Caco-2 (cell line): ENCODE data around the gene LPAR3. TPM values are rescaled to one million over a fixed set of nuclear protein-coding genes. Genes with fewer than 3 reads are reported as not detected.
"Not testable (repeated sequence)": the region's sequence is repeated elsewhere in the genome, so short reads cannot be mapped to it uniquely, and the experiment has no call there.

Experiments used
- BruUV-seq: library from RNA; stranded (reverse); fragments of 400-500 nt; replicated peaks from 2 replicates; lab custom pipeline; 2021; lab: Mats Ljungman, UMichigan
- CTCF ChIA-PET: fragments of 300-600 bp; sonication (Branson Sonifier 250); formaldehyde crosslinking; loops from one replicate; lab custom pipeline; 2022; ENCODE audit warnings: antibody characterized with exemption; lab: Charles Lee
- POLR2A ChIA-PET: fragments of 300-600 bp; sonication (Branson Sonifier 250); formaldehyde crosslinking; loops from one replicate; lab custom pipeline; 2022; ENCODE audit warnings: antibody characterized with exemption; lab: Charles Lee
- DNase-seq, 2 experiments: peaks; one replicate each; pipeline versions ENCODE4 v3.0.0 to v3.0.0-alpha.2; 2020 to 2022
- H3K27me3 ChIP-seq: replicated peaks from 2 replicates; pipeline ENCODE4 v1.6.0; 2011; ENCODE audit warnings: low read length; ENCODE audit not compliant: control insufficient read depth, insufficient read depth
- H3K36me3 ChIP-seq: 2 replicates; pipeline ENCODE4 v1.5.1; 2011; ENCODE audit warnings: low read length; ENCODE audit not compliant: control insufficient read depth, insufficient read depth
- H3K4me1 ChIP-seq: fragments of 250-450 bp; sonication (Bioruptor Pico); 2 replicates; pipeline ENCODE4 v1.5.1; 2020; ENCODE audit warnings: mild to moderate bottlenecking
- H3K4me3 ChIP-seq: 2 replicates; pipeline ENCODE4 v1.5.1; 2011; ENCODE audit warnings: low read depth, mild to moderate bottlenecking, control low read depth, low read length
- H3K9me3 ChIP-seq: fragments of 250-450 bp; sonication (Bioruptor Pico); 2 replicates; pipeline ENCODE4 v1.5.1; 2020; ENCODE audit warnings: mild to moderate bottlenecking, moderate library complexity
- H3K27ac Mint-ChIP-seq: one replicate; pipeline ENCODE4 v1.8.0; 2022; ENCODE audit warnings: mixed read lengths; ENCODE audit not compliant: unreplicated experiment
- H3K27me3 Mint-ChIP-seq: one replicate; pipeline ENCODE4 v1.8.0; 2022; ENCODE audit warnings: mixed read lengths; ENCODE audit not compliant: insufficient read depth, unreplicated experiment
- H3K36me3 Mint-ChIP-seq: one replicate; pipeline ENCODE4 v1.8.0; 2022; ENCODE audit warnings: mild to moderate bottlenecking, mixed read lengths; ENCODE audit not compliant: insufficient read depth, unreplicated experiment
- H3K4me1 Mint-ChIP-seq: one replicate; pipeline ENCODE4 v1.8.0; 2022; ENCODE audit warnings: low read depth, mixed read lengths; ENCODE audit not compliant: unreplicated experiment
- H3K4me3 Mint-ChIP-seq: one replicate; pipeline ENCODE4 v1.8.0; 2022; ENCODE audit warnings: mild to moderate bottlenecking, moderate library complexity, mixed read lengths; ENCODE audit not compliant: unreplicated experiment
- H3K9me3 Mint-ChIP-seq: one replicate; pipeline ENCODE4 v1.8.0; 2022; ENCODE audit warnings: mixed read lengths; ENCODE audit not compliant: unreplicated experiment
- intact Hi-C: fragments of 100-400 bp; cut with micrococcal nuclease; formaldehyde crosslinking; loops from one replicate; pipeline ENCODE4 v1.10.0; 2022; ENCODE audit not compliant: unreplicated experiment
- total RNA-seq: library from RNA; stranded (reverse); gene quantifications from 2 replicates; pipeline ENCODE4 v1.2.3, GENCODE V29; 2022
- TF ChIP-seq, protein P1 (sequence below), 2 experiments: fragments of 200-600 bp in 1 of 2; IDR thresholded peaks; 1 replicate in 1 of 2; 2 replicates in 1 of 2; pipeline versions ENCODE4 v1.5.1 to v1.8.0; 2011 to 2022; ENCODE audit warnings: antibody characterized with exemption in 1 of 2, control low read depth in 1 of 2, inconsistent platforms in 1 of 2, low read depth in 1 of 2, low read length in 1 of 2, mild to moderate bottlenecking in 1 of 2, moderate library complexity in 1 of 2; ENCODE audit not compliant: insufficient read depth in 1 of 2, severe bottlenecking in 1 of 2, unreplicated experiment in 1 of 2

The LPAR3 gene
- total RNA-seq, 1 experiment from 2014 or later = not detected

- no peaks in the 10 kb centered on the region for H3K36me3 Mint-ChIP-seq
- H3K27me3 ChIP-seq = no peaks in the 10 kb centered on the region
- intact Hi-C loops = no loop called here
- H3K36me3 ChIP-seq = no peaks in the 10 kb centered on the region
- H3K9me3 Mint-ChIP-seq = peaks cover 4% of the 10 kb centered on the region
- H3K9me3 ChIP-seq = no peaks in the 10 kb centered on the region
- BruUV-seq = no TSS peak
- no peak overlapping the region for H3K27ac Mint-ChIP-seq
- TF ChIP-seq, protein P1, sequence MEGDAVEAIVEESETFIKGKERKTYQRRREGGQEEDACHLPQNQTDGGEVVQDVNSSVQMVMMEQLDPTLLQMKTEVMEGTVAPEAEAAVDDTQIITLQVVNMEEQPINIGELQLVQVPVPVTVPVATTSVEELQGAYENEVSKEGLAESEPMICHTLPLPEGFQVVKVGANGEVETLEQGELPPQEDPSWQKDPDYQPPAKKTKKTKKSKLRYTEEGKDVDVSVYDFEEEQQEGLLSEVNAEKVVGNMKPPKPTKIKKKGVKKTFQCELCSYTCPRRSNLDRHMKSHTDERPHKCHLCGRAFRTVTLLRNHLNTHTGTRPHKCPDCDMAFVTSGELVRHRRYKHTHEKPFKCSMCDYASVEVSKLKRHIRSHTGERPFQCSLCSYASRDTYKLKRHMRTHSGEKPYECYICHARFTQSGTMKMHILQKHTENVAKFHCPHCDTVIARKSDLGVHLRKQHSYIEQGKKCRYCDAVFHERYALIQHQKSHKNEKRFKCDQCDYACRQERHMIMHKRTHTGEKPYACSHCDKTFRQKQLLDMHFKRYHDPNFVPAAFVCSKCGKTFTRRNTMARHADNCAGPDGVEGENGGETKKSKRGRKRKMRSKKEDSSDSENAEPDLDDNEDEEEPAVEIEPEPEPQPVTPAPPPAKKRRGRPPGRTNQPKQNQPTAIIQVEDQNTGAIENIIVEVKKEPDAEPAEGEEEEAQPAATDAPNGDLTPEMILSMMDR (IDR thresholded peaks at IDR 0.05; ENCODE audit: insufficient read depth in 1 of 2, low read depth in 1 of 2, low read length in 1 of 2, severe bottlenecking in 1 of 2, unreplicated experiment in 1 of 2) = no peak
- H3K27me3 Mint-ChIP-seq = peaks cover 14% of the 10 kb centered on the region
- no peaks in the 10 kb centered on the region for H3K4me1 ChIP-seq
- ChIA-PET CTCF (no interaction called here), POLR2A (no interaction called here)
- DNase-seq = no peak
- H3K4me1 Mint-ChIP-seq = no peaks in the 10 kb centered on the region
- no peak overlapping the region for H3K4me3 ChIP-seq
- H3K4me3 Mint-ChIP-seq = no peak overlapping the region
Observed at GRCh38 chr1:84907095-84907827, 14.3 kb upstream of the LPAR3 start.

- CTCF ChIA-PET, H3K4me3 ChIP-seq, H3K9me3 ChIP-seq, H3K36me3 Mint-ChIP-seq, H3K4me1 ChIP-seq, intact Hi-C loops, H3K27me3 ChIP-seq, H3K4me1 Mint-ChIP-seq, H3K9me3 Mint-ChIP-seq, H3K27ac Mint-ChIP-seq, H3K4me3 Mint-ChIP-seq, DNase-seq, H3K36me3 ChIP-seq, H3K27me3 Mint-ChIP-seq, BruUV-seq: not testable (repeated sequence)
- POLR2A ChIA-PET = interaction anchor here (0.6 kb wide), 1 partner anchor 51 kb away, joined by 3 read pairs; no protein-coding TSS in a partner anchor
Observed at GRCh38 chr1:84902727-84903126, 9.7 kb upstream of the LPAR3 start.

GRCh38 chr1:84899969-84900368, 7.0 kb upstream of the LPAR3 start:
- POLR2A ChIA-PET = no interaction called here
- H3K9me3 Mint-ChIP-seq = peaks cover 9% of the 10 kb centered on the region
- Histone ChIP-seq H3K36me3 (no peaks in the 10 kb centered on the region), H3K9me3 (no peaks in the 10 kb centered on the region), H3K4me1 (no peaks in the 10 kb centered on the region), H3K4me3 (no peak overlapping the region), H3K27me3 (no peaks in the 10 kb centered on the region; the same call in 1 of the 2 replicates)
- intact Hi-C loops = no loop called here
- CTCF ChIA-PET = no interaction called here
- H3K4me3 Mint-ChIP-seq = no peak overlapping the region
- TF ChIP-seq, protein P1 (IDR thresholded peaks at IDR 0.05; ENCODE audit: insufficient read depth in 1 of 2, low read depth in 1 of 2, low read length in 1 of 2, severe bottlenecking in 1 of 2, unreplicated experiment in 1 of 2) = no peak
- DNase-seq = no peak
- H3K27me3 Mint-ChIP-seq = peaks cover 4% of the 10 kb centered on the region
- no peaks in the 10 kb centered on the region for H3K36me3 Mint-ChIP-seq
- no peaks in the 10 kb centered on the region for H3K4me1 Mint-ChIP-seq
- no peak overlapping the region for H3K27ac Mint-ChIP-seq
- BruUV-seq = no TSS peak
